Dendritic cell treated with granulocyte-macrophage colony-stimulating factor and Interleukin-4, amounts not matched to agents 40 ng/mL and 50 ng/mL, for 4 days (primary cell): Measurements from ENCODE around the gene ITGB1.
A peak's percentile ranks its signal among the peaks of the same experiment; 100 is the strongest.

ENCODE experiments used
- H3K27ac Mint-ChIP-seq: one replicate; pipeline ENCODE4 v1.8.0; 2022; ENCODE audit warnings: mild to moderate bottlenecking, mixed read lengths
- H3K27me3 Mint-ChIP-seq: one replicate; pipeline ENCODE4 v1.8.0; 2022; ENCODE audit warnings: mild to moderate bottlenecking, mixed read lengths
- H3K36me3 Mint-ChIP-seq: one replicate; pipeline ENCODE4 v1.8.0; 2022; ENCODE audit warnings: low read depth, mixed read lengths
- H3K4me1 Mint-ChIP-seq: one replicate; pipeline ENCODE4 v1.8.0; 2022; ENCODE audit warnings: low read depth, mixed read lengths
- H3K4me3 Mint-ChIP-seq: one replicate; pipeline ENCODE4 v1.8.0; 2022; ENCODE audit warnings: mild to moderate bottlenecking, moderate library complexity, mixed read lengths
- H3K9me3 Mint-ChIP-seq: one replicate; pipeline ENCODE4 v1.8.0; 2022; ENCODE audit warnings: mixed read lengths
- intact Hi-C: fragments of 100-400 bp; cut with micrococcal nuclease; formaldehyde crosslinking; loops from one replicate; pipeline ENCODE4 v1.15.0; 2022

Gene ITGB1

GRCh38 chr10:32943395-32943794 is 14.6 kb downstream of the ITGB1 start:
- peak overlapping the region; percentile 21 for H3K27ac Mint-ChIP-seq
- no peak overlapping the region for H3K4me3 Mint-ChIP-seq
- H3K4me1 Mint-ChIP-seq: peaks cover 55% of the 10 kb centered on the region
- intact Hi-C loops: no loop called here
- no peaks in the 10 kb centered on the region for H3K27me3 Mint-ChIP-seq
- H3K9me3 Mint-ChIP-seq: no peaks in the 10 kb centered on the region
- no peaks in the 10 kb centered on the region for H3K36me3 Mint-ChIP-seq

DNA sequence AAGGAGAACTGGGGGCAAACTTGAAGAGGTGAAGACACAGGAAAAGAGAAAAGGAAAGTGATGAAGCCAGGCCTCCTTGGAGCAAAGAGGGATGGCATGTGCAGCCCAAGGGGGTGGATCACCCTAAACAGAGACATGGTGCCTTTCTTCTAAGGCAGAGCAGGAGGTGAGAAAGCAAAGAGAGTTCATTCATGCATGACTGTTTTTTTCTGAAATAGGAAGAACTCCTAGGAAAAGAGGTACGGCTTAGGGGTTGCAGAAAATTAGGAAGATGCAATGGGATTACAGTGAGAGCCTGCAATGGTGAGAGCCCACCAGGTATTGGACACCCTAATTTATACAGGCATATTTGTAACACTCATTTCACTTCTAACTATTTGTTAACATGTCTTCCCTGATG is 15.9 kb downstream of the ITGB1 start:
- H3K4me1 Mint-ChIP-seq: peaks cover 58% of the 10 kb centered on the region
- peak overlapping the region; percentile 14 for H3K27ac Mint-ChIP-seq
- no peaks in the 10 kb centered on the region for H3K9me3 Mint-ChIP-seq
- H3K4me3 Mint-ChIP-seq: no peak overlapping the region
- intact Hi-C loops: no loop called here
- no peaks in the 10 kb centered on the region for H3K27me3 Mint-ChIP-seq
- H3K36me3 Mint-ChIP-seq: no peaks in the 10 kb centered on the region

DNA sequence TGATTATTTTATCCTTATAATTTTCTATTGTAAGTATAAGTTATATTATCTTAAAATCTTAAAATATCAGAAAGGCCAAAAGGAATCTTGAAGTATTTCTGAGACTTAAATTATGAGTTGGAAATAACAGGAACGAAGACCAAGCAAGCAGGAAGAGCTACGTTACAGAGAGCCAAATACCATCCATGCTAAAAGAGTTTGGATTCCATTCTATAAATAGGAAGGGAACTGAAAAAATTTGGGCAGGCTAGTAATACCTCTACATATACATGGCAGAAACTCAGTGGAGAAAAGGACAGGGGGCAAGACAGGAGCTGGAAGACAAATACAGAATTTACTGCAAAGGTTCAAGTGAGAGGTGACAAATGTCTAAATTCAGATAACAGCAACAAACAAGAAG is 16.7 kb downstream of the ITGB1 start:
- H3K4me1 Mint-ChIP-seq: peaks cover 58% of the 10 kb centered on the region
- peaks cover 2% of the 10 kb centered on the region for H3K36me3 Mint-ChIP-seq
- H3K9me3 Mint-ChIP-seq: no peaks in the 10 kb centered on the region
- H3K4me3 Mint-ChIP-seq: no peak overlapping the region
- H3K27ac Mint-ChIP-seq: peak overlapping the region; percentile 14
- intact Hi-C loops: loop anchor here (1.0 kb wide), 1 partner anchor 16 kb away; no protein-coding TSS in a partner anchor
- no peaks in the 10 kb centered on the region for H3K27me3 Mint-ChIP-seq

GRCh38 chr10:32940321-32941301 is 17.4 kb downstream of the ITGB1 start:
- Mint-ChIP-seq H3K4me1 (peaks cover 65% of the 10 kb centered on the region), H3K27me3 (no peaks in the 10 kb centered on the region)

DNA sequence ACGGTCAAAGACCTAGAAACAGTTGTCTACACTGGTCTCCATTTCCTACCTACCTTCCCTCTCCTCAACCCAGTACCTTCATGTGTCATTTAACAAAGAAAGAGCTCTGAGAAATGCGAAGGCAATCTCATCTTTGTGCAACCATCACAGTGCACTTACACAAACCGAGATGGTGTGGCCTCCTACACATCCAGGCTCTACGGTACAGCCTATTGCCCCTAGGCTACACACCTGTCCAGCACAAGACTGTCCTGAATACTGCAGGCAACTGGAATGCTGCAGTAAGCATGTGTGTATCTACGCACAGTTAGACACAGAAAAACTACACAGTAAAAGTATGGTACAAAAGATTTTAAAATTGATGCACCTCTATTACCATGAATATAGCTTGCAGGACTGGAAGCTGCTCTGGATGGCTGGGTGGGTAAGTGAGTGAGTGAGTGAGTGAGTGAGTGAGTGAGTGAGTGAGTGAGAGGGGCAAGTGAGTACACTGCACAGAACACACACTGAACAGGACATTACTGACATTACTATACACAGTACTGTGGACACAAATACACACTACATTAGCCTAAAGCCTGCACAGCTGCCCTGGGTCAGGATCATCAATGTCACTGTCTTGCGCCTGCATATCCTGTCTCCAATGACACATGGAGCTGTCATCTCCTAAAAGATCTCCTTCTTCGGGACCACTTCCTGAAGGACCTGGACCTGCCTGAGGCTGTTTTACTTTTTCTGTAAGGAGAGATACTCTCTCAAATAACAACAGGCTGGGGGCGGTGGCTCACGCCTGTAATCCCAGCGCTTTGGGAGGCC is 18.5 kb downstream of the ITGB1 start:
- H3K9me3 Mint-ChIP-seq: no peaks in the 10 kb centered on the region
- peaks cover 64% of the 10 kb centered on the region for H3K4me1 Mint-ChIP-seq
- no peaks in the 10 kb centered on the region for H3K27me3 Mint-ChIP-seq
- peaks cover 20% of the 10 kb centered on the region for H3K36me3 Mint-ChIP-seq
- H3K4me3 Mint-ChIP-seq: no peak overlapping the region
- H3K27ac Mint-ChIP-seq: peak overlapping the region; percentile 77
- intact Hi-C loops: no loop called here

More at GRCh38 chr10:32940321-32941301, 17.4 kb downstream of the ITGB1 start:
- Mint-ChIP-seq H3K27ac (peak overlapping the region; percentile 14), H3K9me3 (no peaks in the 10 kb centered on the region), H3K4me3 (no peak overlapping the region), H3K36me3 (peaks cover 9% of the 10 kb centered on the region)
- intact Hi-C loops: loop anchor here (1.0 kb wide), 1 partner anchor 17 kb away; no protein-coding TSS in a partner anchor

DNA sequence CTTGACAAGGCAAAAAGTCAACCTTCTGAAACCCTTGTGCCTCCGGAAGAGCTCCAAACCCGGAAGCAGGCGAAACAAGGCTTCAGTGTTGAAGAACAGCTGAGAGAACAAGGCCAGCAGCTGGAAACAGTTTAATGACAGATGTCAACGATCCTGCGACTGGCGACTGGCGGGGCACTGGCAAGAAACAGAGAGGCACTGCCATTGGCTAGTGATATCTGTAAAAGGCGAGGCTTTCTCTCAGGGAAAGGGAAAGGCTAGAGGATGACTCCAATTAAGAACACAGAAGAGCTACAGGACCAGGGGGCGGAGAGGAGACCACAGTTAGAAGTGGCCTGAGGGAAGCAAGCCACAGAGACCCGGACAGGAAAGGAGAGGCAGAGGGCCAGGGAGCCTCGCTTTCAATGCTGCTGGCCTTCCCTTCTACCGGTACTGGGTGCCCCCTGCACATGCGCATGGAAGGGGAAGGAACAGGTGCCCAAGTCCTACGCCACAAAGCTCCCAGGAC is 19.4 kb downstream of the ITGB1 start:
- peak overlapping the region; percentile 77 for H3K27ac Mint-ChIP-seq
- peaks cover 21% of the 10 kb centered on the region for H3K36me3 Mint-ChIP-seq
- intact Hi-C loops: loop anchor here (1.0 kb wide), 1 partner anchor 20 kb away; the partner anchor contains the start of gene ITGB1
- peak overlapping the region; percentile 45 for H3K4me3 Mint-ChIP-seq
- peaks cover 55% of the 10 kb centered on the region for H3K4me1 Mint-ChIP-seq
- H3K27me3 Mint-ChIP-seq: no peaks in the 10 kb centered on the region
- H3K9me3 Mint-ChIP-seq: no peaks in the 10 kb centered on the region

GRCh38 chr10:32937911-32938424 is 20.1 kb downstream of the ITGB1 start:
- intact Hi-C loops: loop anchor here (1.0 kb wide), 1 partner anchor 20 kb away; the partner anchor contains the start of gene ITGB1
- peaks cover 51% of the 10 kb centered on the region for H3K4me1 Mint-ChIP-seq
- H3K27me3 Mint-ChIP-seq: no peaks in the 10 kb centered on the region
- no peak overlapping the region for H3K4me3 Mint-ChIP-seq
- H3K27ac Mint-ChIP-seq: peak overlapping the region; percentile 77
- peaks cover 24% of the 10 kb centered on the region for H3K36me3 Mint-ChIP-seq
- no peaks in the 10 kb centered on the region for H3K9me3 Mint-ChIP-seq

DNA sequence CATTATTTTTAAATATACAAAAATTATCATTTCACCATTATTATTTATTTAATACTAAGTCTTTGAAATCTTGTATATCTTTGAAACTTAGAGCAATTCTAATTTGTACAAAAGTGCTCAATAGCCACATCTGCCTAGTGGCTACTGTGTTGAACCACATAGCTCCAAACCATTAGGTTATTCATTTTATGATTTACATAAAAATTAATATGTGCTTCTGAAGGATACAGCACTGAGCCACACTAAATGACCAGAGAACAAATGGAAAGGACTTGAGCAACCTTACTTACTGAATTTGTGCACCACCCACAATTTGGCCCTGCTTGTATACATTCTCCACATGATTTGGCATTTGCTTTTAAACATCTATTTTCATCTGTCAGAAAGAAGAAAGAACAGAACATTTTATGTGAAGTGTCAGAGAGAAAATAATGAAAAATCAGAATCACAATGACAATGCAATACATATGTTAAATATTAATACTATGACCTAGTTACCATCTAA is 25.8 kb downstream of the ITGB1 start:
- H3K9me3 Mint-ChIP-seq: no peaks in the 10 kb centered on the region
- intact Hi-C loops: no loop called here
- H3K4me3 Mint-ChIP-seq: no peak overlapping the region
- H3K36me3 Mint-ChIP-seq: peaks cover 71% of the 10 kb centered on the region
- H3K27ac Mint-ChIP-seq: no peak overlapping the region
- peaks cover 13% of the 10 kb centered on the region for H3K4me1 Mint-ChIP-seq
- H3K27me3 Mint-ChIP-seq: no peaks in the 10 kb centered on the region

DNA sequence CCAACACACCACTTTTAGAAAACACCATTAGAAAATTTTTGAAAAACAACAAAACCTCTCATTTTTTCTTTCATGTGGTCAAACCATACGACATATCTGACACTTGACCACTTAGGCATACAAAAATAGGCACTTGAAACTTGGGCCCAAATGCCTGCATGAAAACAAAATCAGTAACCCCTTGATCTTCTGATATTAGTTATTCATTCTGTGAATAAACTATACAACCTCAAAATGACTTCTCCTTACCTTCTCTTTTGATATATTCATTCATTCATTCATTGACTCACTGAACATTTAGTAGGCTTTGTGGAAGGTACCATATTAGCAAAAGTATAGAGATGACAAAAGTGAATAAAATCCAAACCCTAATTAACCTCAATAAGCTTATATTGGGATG is 26.4 kb downstream of the ITGB1 start:
- Mint-ChIP-seq H3K27me3 (no peaks in the 10 kb centered on the region), H3K36me3 (peaks cover 78% of the 10 kb centered on the region), H3K9me3 (no peaks in the 10 kb centered on the region), H3K4me3 (no peak overlapping the region), H3K27ac (no peak overlapping the region), H3K4me1 (peaks cover 13% of the 10 kb centered on the region)
- intact Hi-C loops: no loop called here

- H3K36me3 Mint-ChIP-seq: peaks cover 79% of the 10 kb centered on the region
- no peak overlapping the region for H3K4me3 Mint-ChIP-seq
- H3K9me3 Mint-ChIP-seq: no peaks in the 10 kb centered on the region
- no peak overlapping the region for H3K27ac Mint-ChIP-seq
- peaks cover 5% of the 10 kb centered on the region for H3K4me1 Mint-ChIP-seq
- H3K27me3 Mint-ChIP-seq: no peaks in the 10 kb centered on the region
- intact Hi-C loops: no loop called here
Measured at GRCh38 chr10:32930036-32930435, 28.0 kb downstream of the ITGB1 start.

DNA sequence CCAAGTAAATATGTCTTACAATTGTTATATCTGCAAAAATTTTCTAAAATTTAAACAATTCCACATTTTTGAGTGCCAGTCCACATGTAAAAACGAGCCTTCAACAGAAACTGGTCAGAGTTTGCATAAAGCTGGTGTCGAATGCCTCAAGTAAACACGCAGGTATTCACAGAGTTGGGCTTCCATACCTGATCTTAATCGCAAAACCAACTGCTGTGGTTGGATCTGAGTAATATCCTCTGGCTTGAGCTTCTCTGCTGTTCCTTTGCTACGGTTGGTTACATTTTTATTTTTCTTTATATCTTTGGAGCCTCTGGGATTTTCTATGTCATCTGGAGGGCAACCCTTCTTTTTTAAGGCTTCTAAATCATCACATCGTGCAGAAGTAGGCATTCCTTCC is 28.4 kb downstream of the ITGB1 start:
- no peak overlapping the region for H3K4me3 Mint-ChIP-seq
- intact Hi-C loops: no loop called here
- peaks cover 79% of the 10 kb centered on the region for H3K36me3 Mint-ChIP-seq
- H3K4me1 Mint-ChIP-seq: peaks cover 5% of the 10 kb centered on the region
- no peaks in the 10 kb centered on the region for H3K9me3 Mint-ChIP-seq
- H3K27me3 Mint-ChIP-seq: no peaks in the 10 kb centered on the region
- H3K27ac Mint-ChIP-seq: no peak overlapping the region

DNA sequence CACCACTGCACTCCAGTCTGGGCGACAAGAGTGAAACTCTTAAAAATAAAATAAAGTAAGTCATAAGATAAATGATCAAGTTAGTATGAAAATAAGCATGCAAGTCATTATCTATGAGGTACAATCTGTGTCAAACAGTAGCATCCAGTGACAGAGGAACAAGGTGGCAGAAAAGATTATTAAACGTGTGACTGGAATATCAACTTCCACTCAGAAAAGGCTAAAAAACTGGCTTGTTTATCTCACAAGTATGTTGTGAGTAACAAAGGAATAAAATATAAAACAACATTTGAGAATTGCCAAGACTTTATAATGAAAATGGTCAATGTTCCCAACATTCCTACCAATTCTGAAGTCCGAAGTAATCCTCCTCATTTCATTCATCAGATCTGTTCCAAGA is 30.3 kb downstream of the ITGB1 start:
- peaks cover 88% of the 10 kb centered on the region for H3K36me3 Mint-ChIP-seq
- no peaks in the 10 kb centered on the region for H3K9me3 Mint-ChIP-seq
- H3K27me3 Mint-ChIP-seq: no peaks in the 10 kb centered on the region
- intact Hi-C loops: no loop called here
- H3K27ac Mint-ChIP-seq: no peak overlapping the region
- peaks cover under 1% of the 10 kb centered on the region for H3K4me1 Mint-ChIP-seq
- H3K4me3 Mint-ChIP-seq: no peak overlapping the region

DNA sequence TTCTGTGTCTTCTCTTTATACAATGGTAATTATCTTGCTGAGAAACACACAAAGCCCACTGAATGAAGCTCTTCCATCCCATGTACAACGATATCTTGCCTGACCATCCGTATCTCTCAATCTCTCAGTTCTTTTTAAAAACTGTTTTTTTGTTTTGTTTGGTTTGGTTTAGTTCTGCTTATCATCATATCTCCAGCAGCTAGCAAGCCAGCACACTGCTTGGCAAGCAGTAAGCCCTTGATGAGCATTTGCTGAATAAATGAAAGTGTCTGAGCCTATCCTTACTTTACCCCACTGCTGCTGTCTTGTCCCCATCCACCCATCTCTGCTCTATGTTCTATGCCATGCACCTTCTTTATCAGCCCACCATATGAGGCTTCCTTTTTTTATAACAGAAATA is 34.2 kb downstream of the ITGB1 start:
- Mint-ChIP-seq H3K27me3 (no peaks in the 10 kb centered on the region), H3K4me1 (no peaks in the 10 kb centered on the region), H3K4me3 (no peak overlapping the region), H3K36me3 (peaks cover 96% of the 10 kb centered on the region), H3K9me3 (no peaks in the 10 kb centered on the region), H3K27ac (no peak overlapping the region)
- intact Hi-C loops: no loop called here
